IPS DF 6.9 (cell line): Measurements from ENCODE around the gene SCFD2.
"Not testable (repeated sequence)": the region's sequence is repeated elsewhere in the genome, so short reads cannot be mapped to it uniquely, and the experiment has no call there.

Experiments used
- DNase-seq: peaks from one replicate; pipeline ENCODE4 v3.0.0-alpha.2; 2013; ENCODE audit warnings: low read depth, low spot score
- H3K27ac ChIP-seq: one replicate; pipeline ENCODE4 v1.5.1; 2013; ENCODE audit warnings: low read length, control low read depth
- H3K27me3 ChIP-seq: 2 replicates; pipeline ENCODE4 v1.6.1; 2013; ENCODE audit warnings: mild to moderate bottlenecking, low read length; ENCODE audit not compliant: control insufficient read depth, insufficient read depth
- H3K36me3 ChIP-seq: 2 replicates; pipeline ENCODE4 v1.6.1; 2013; ENCODE audit warnings: low read length; ENCODE audit not compliant: control insufficient read depth, insufficient read depth
- H3K4me1 ChIP-seq: 2 replicates; pipeline ENCODE4 v1.6.1; 2013; ENCODE audit warnings: low read length; ENCODE audit not compliant: control insufficient read depth, insufficient read depth
- H3K4me3 ChIP-seq: 2 replicates; pipeline ENCODE4 v1.5.1; 2013; ENCODE audit warnings: mild to moderate bottlenecking, low read length
- H3K9me3 ChIP-seq: 2 replicates; pipeline ENCODE4 v1.6.1; 2013; ENCODE audit warnings: low read length, inconsistent platforms; ENCODE audit not compliant: control insufficient read depth, insufficient read depth
- WGBS: extraction: QIAGEN DNeasy Blood & Tissue Kit; methylation state at CpG from one replicate; pipeline ENCODE4 v1.1.7; 2013; ENCODE audit warnings: mixed read lengths, missing lambda C conversion rate; ENCODE audit not compliant: insufficient read length, insufficient coverage; 5-methylcytosine and 5-hydroxymethylcytosine counted together

The SCFD2 gene

GRCh38 chr4:52993771-52994170 lies 372.1 kb downstream of the SCFD2 start:
- H3K36me3 ChIP-seq, result no peaks in the 10 kb centered on the region
- no peak for DNase-seq
- no peaks in the 10 kb centered on the region for H3K9me3 ChIP-seq
- WGBS, result no CpG with 5 or more reads among the region's 6 CpGs
- no peak overlapping the region for H3K4me3 ChIP-seq
- no peaks in the 10 kb centered on the region; the same call in 1 of the 2 replicates for H3K4me1 ChIP-seq
- H3K27ac ChIP-seq, result no peak overlapping the region
- H3K27me3 ChIP-seq, result no peaks in the 10 kb centered on the region; the same call in 1 of the 2 replicates

DNA sequence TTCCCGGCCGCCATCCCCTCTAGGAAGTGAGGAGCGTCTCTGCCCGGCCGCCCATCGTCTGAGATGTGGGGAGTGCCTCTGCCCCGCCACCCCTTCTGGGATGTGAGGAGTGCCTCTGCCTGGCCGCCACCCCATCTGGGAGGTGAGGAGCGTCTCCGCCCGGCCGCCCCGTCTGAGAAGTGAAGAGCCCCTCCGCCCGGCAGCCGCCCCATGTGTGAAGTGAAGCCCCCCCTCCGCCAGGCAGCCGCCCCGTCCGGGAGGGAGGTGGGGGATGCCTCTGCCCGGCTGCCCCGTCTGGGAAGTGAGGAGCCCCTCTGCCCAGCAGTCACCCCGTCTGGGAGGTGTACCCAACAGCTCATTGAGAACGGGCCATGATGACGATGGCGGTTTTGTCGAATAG lies 373.3 kb downstream of the SCFD2 start:
- not testable (repeated sequence) for H3K9me3 ChIP-seq, H3K4me3 ChIP-seq, H3K36me3 ChIP-seq, DNase-seq, H3K27ac ChIP-seq, H3K27me3 ChIP-seq, H3K4me1 ChIP-seq
- no CpG with 5 or more reads among the region's 27 CpGs for WGBS

- no peak overlapping the region for H3K4me3 ChIP-seq
- no peaks in the 10 kb centered on the region for H3K36me3 ChIP-seq
- H3K27me3 ChIP-seq, result no peaks in the 10 kb centered on the region; the same call in 1 of the 2 replicates
- no peak overlapping the region for H3K27ac ChIP-seq
- H3K9me3 ChIP-seq, result no peaks in the 10 kb centered on the region; the same call in 1 of the 2 replicates
- no peak for DNase-seq
- H3K4me1 ChIP-seq, result no peaks in the 10 kb centered on the region; the same call in 1 of the 2 replicates
Measured at GRCh38 chr4:52991472-52991871, 374.4 kb downstream of the SCFD2 start.

GRCh38 chr4:52990706-52991105 lies 375.2 kb downstream of the SCFD2 start:
- Histone ChIP-seq H3K4me3 (no peak overlapping the region), H3K9me3 (no peaks in the 10 kb centered on the region; the same call in 1 of the 2 replicates), H3K27ac (no peak overlapping the region), H3K4me1 (no peaks in the 10 kb centered on the region; the same call in 1 of the 2 replicates), H3K36me3 (no peaks in the 10 kb centered on the region), H3K27me3 (no peaks in the 10 kb centered on the region; the same call in 1 of the 2 replicates)
- no peak for DNase-seq
- WGBS, result no CpG with 5 or more reads among the region's 1 CpG

DNA sequence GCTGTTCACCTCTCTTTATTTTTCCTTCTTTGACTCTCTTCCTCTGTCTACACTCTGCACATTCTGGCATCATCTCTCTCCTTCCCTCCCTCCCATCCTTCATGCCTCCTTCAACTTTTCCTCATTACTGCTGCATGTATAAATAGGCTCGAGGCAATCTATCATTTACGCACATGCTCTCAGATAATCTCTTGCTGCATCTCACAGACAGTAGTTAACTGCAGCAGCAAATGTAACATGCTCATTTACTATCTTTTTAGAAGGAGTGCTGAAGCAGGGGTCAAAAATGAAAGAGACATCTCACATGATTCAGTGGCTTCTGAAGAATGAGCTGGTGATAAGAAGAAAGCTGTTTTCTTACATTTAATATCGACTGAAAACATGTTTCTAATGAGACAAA lies 376.0 kb downstream of the SCFD2 start:
- no peaks in the 10 kb centered on the region; the same call in 1 of the 2 replicates for H3K9me3 ChIP-seq

GRCh38 chr4:52987392-52988056 lies 378.3 kb downstream of the SCFD2 start:
- WGBS, result 100% methylated on average over 1 of the region's 5 CpGs
- H3K27ac ChIP-seq, result no peak overlapping the region
- H3K4me1 ChIP-seq, result no peaks in the 10 kb centered on the region; the same call in 1 of the 2 replicates
- no peak for DNase-seq
- no peaks in the 10 kb centered on the region for H3K36me3 ChIP-seq
- H3K9me3 ChIP-seq, result no peaks in the 10 kb centered on the region; the same call in 1 of the 2 replicates
- H3K27me3 ChIP-seq, result no peaks in the 10 kb centered on the region; the same call in 1 of the 2 replicates
- no peak overlapping the region for H3K4me3 ChIP-seq

More for the DNA sequence above, 376.0 kb downstream of the SCFD2 start:
- Histone ChIP-seq H3K4me3 (no peak overlapping the region), H3K27ac (no peak overlapping the region), H3K4me1 (no peaks in the 10 kb centered on the region; the same call in 1 of the 2 replicates), H3K36me3 (no peaks in the 10 kb centered on the region), H3K27me3 (no peaks in the 10 kb centered on the region; the same call in 1 of the 2 replicates)
- no peak for DNase-seq
- no CpG with 5 or more reads among the region's 3 CpGs for WGBS

- no CpG with 5 or more reads among the region's 2 CpGs for WGBS
- no peaks in the 10 kb centered on the region; the same call in 1 of the 2 replicates for H3K9me3 ChIP-seq
- no peak overlapping the region for H3K27ac ChIP-seq
- H3K4me1 ChIP-seq, result no peaks in the 10 kb centered on the region
- no peak for DNase-seq
- no peak overlapping the region for H3K4me3 ChIP-seq
- no peaks in the 10 kb centered on the region for H3K36me3 ChIP-seq
- no peaks in the 10 kb centered on the region for H3K27me3 ChIP-seq
Measured at GRCh38 chr4:52984462-52984881, 381.4 kb downstream of the SCFD2 start.

GRCh38 chr4:52983563-52984303 lies 382.1 kb downstream of the SCFD2 start:
- H3K4me3 ChIP-seq, result no peak overlapping the region
- H3K4me1 ChIP-seq, result no peaks in the 10 kb centered on the region
- no CpG with 5 or more reads among the region's 1 CpG for WGBS
- no peaks in the 10 kb centered on the region for H3K36me3 ChIP-seq
- no peaks in the 10 kb centered on the region; the same call in 1 of the 2 replicates for H3K9me3 ChIP-seq
- H3K27ac ChIP-seq, result no peak overlapping the region
- H3K27me3 ChIP-seq, result no peaks in the 10 kb centered on the region
- DNase-seq, result peak; percentile 41

GRCh38 chr4:52982946-52983340 lies 382.9 kb downstream of the SCFD2 start:
- no CpG with 5 or more reads among the region's 3 CpGs for WGBS

DNA sequence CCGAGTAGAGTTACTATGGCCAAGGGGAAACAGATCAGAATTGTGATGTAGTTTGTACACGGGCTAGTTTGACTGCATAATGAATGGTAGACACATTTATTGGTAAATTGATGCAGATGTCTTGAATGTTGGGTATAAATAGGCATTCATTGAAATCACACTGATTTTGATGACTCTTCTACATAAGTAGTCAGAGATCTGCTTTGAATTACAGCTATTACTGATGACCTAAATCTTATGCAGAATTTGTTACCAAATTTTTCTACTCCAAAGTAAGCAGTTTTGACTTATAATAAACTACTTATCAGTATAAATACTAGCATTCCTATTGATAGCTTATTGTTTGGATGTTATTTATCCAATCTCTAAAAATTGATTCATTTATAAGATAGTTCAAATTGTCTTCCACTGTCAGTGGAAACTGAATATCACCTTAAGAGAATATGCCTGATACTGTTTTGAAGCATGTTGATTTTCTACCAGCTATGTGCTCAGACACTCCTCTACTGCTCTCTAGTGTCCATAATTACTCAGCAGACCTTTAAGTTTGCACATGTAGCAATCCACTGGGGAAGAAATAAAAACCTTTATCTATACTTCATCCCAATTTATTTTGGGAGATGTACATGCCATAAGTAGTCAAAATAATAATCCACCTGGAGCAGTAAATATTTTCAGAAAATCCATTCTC lies 383.5 kb downstream of the SCFD2 start:
- H3K4me1 ChIP-seq, result no peaks in the 10 kb centered on the region
- no peak overlapping the region for H3K27ac ChIP-seq
- no peaks in the 10 kb centered on the region for H3K9me3 ChIP-seq
- H3K27me3 ChIP-seq, result no peaks in the 10 kb centered on the region
- no peaks in the 10 kb centered on the region for H3K36me3 ChIP-seq
- no peak overlapping the region for H3K4me3 ChIP-seq
- WGBS, result no CpG with 5 or more reads among the region's 2 CpGs
- no peak for DNase-seq

More at GRCh38 chr4:52982946-52983340, 382.9 kb downstream of the SCFD2 start:
- Histone ChIP-seq H3K27me3 (no peaks in the 10 kb centered on the region), H3K4me1 (no peaks in the 10 kb centered on the region), H3K36me3 (no peaks in the 10 kb centered on the region), H3K4me3 (no peak overlapping the region), H3K27ac (no peak overlapping the region), H3K9me3 (no peaks in the 10 kb centered on the region; the same call in 1 of the 2 replicates)
- DNase-seq, result no peak
